ENCODE results near the gene DTX3. TPM values are rescaled to one million over a fixed set of nuclear protein-coding genes. Genes with fewer than 3 reads are reported as not detected.

The DTX3 gene, protein sequence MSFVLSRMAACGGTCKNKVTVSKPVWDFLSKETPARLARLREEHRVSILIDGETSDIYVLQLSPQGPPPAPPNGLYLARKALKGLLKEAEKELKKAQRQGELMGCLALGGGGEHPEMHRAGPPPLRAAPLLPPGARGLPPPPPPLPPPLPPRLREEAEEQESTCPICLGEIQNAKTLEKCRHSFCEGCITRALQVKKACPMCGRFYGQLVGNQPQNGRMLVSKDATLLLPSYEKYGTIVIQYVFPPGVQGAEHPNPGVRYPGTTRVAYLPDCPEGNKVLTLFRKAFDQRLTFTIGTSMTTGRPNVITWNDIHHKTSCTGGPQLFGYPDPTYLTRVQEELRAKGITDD
- total RNA-seq, result 4.1 and 6.5 TPM in 2 replicates

DNA sequence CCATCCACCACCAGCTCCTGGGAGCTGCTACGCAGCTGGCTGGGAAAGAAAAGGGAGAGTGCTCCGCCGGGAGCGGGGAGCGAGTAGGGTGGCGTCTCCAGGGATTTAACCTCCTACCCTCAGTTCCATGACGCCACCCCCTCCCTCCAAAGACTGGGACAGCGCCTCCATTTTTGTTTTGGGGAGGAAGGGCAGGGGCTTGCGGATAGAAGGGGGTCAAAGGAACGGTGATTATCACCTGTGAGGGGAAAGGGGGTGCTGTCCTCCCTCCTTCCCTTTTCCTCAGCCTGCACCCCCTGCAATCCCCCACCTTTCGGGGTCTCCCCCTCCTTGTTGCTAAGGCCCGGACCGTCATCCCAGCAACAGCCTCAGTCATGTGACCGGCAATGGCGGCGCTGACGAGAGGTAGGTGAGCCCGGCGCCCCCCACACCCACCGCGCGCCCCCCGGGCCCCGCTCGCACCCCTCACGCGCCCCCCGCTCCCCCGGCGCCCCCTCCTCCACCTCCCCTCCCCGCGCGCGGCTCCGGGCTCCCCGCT, at the start of gene DTX3:
TSS of gene DTX3 (plus strand) at position 371 of the 538 bp plus-strand sequence. CDS start 1,694 bp downstream, outside the sequence.

DNA sequence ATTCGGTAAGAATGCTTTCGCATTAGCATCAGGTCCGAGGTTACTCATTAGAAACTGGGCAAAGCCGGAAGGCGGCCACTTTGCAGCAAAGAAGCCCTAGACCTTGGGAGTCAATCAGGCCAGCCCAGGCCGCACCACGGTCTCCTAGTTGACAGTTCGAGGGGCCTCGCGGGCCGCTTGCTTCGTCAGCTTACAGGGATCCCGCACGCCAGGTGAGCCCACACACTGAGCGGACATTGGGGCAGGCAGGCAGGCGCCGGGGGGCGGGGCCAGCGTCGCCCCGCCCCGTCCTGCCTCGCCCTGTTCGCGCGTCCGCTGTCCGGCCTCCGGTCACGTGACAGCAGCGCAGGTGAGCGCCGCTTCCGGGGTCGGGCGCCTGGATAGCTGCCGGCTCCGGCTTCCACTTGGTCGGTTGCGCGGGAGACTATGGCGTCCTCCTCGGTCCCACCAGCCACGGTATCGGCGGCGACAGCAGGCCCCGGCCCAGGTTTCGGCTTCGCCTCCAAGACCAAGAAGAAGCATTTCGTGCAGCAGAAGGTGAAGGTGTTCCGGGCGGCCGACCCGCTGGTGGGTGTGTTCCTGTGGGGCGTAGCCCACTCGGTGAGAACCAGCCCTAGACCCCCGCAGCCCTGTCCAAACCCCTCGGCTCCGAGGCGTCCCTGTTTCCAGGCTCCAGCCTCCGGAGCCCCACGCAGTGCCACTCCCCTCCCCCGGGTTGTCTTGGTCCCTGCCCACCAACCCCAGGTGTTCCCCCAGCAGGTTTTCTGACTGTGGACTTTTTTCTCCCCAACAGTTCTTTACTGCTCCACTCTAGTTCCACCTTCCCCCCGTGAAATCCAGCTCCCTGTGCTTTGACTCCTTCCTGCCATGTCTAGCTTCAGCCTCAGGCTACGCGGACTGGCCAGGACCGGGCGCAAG, 13.5 kb upstream of the DTX3 start, which contains the start of gene PIP4K2C:
TSS of gene PIP4K2C (plus strand) at position 329 of the 918 bp plus-strand sequence. CDS start at position 427, 98 bp downstream.

DNA sequence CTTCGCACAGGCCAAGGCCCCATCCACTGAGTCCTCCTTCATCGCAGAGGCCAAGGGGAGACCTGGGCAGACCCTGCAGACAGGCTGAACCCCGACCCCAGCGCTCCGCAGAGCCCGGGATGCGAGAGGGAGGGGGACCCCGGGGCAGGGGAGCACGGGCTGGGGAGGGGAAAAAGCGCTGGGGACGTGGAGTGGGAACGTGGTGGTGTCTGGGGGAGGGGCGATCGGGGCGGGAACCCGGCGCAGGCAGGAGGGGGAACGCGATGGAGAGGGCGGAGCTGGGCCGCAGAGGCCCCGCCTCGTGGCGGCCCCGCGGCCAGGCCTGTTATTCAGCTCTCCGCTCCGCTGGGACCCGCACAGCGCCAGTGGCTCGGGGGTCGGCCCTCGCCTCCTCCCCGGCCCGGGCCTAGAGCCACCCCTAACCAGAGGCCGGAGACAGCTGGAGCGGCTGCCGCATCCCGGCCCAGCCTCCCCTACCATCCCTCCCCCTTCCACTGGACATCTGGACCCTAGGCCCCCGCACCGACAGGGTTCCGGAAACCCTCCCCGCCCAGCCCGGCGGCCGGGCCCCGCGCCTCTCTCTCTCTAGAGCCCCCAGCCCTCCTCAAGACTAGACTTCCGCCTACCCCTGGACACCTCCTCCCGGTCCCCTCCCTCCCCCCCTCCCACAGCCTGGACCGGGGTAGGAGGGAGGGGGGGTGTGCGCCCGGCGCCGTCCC, 6.6 kb downstream of the DTX3 start, which contains the start of gene ARHGEF25:
TSS of gene ARHGEF25 (plus strand) at position 328 of the 719 bp plus-strand sequence. CDS start 460 bp downstream, outside the sequence.

DNA sequence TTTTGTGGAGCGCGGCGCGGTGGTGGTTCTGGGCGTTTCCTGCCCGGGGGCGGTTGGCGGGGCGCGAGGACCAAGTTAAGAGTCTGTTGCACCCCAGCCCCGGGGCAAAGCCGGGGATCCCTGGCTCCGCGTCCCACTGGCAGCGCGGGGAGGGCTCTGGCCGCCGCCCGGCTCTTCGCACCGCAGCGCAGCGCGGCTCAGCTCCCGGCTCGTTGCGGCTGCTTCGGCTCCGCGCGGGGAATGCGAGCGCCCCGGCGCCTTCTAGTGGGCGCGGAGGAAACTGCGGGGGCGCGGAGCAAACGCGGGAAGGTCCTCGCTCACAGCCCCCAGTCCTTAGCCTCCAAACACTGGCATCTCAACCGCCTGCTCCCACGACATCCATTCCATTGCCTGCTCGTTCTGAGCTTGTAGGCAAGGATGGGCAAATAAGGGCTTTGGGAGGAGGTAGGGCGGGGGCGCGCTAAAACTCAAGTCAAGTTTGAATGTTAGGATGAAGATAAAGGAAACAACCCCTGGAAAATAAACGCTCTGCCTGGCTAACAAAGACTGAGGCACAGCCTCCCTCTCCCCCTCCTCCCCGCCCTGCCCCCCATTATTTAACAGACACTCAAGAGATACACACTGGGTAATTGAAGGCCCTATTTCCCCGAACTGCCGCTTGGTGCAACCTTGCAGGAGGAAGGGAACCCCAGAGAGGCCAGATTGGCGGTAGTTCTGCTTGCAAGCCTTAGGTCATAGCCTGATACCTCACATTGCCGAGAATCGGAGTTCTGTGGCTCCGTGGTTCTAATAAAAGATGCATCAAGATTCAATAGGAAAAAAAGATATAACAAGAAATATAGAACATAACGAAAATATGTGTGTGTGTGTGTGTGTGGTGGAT, 28.6 kb downstream of the DTX3 start, which contains the start of gene B4GALNT1:
TSS of gene B4GALNT1 (minus strand) at position 244 of the 883 bp plus-strand sequence. CDS start 1,069 bp downstream, outside the sequence.

Other genes starting within 250 kb of the DTX3 start
- gene R3HDM2, start 173.8 kb upstream of the DTX3 start, total RNA-seq, result 18.1 and 21.4 TPM in 2 replicates
- not detected in 2 replicates for gene INHBC, start 170.0 kb upstream of the DTX3 start, total RNA-seq
- not detected in 2 replicates for gene INHBE, start 149.5 kb upstream of the DTX3 start, total RNA-seq
- 0.07 TPM in 1 of 2 replicates, not detected in the other for gene GLI1, start 145.0 kb upstream of the DTX3 start, total RNA-seq
- gene ARHGAP9, start 125.0 kb upstream of the DTX3 start, total RNA-seq, result 0.13 TPM in 1 of 2 replicates, not detected in the other
- gene MARS1, start 116.8 kb upstream of the DTX3 start, total RNA-seq, result 139 and 141 TPM in 2 replicates
- gene DDIT3, start 84.3 kb upstream of the DTX3 start, total RNA-seq, result 6.3 and 6.7 TPM in 2 replicates
- 8.5 and 12.6 TPM in 2 replicates for gene MBD6, start 82.0 kb upstream of the DTX3 start, total RNA-seq
- 128 and 152 TPM in 2 replicates for gene DCTN2, start 57.6 kb upstream of the DTX3 start, total RNA-seq
- under 0.01 and 0.07 TPM in 2 replicates for gene KIF5A, start 54.8 kb upstream of the DTX3 start, total RNA-seq
- gene PIP4K2C, start 13.6 kb upstream of the DTX3 start, total RNA-seq, result 12.5 and 15.1 TPM in 2 replicates
- gene ARHGEF25, start 6.6 kb downstream of the DTX3 start, total RNA-seq, result 2.2 and 2.7 TPM in 2 replicates
- gene B4GALNT1, start 28.4 kb downstream of the DTX3 start, total RNA-seq, result 0.14 and 0.27 TPM in 2 replicates
- 141 and 155 TPM in 2 replicates for gene OS9, start 89.3 kb downstream of the DTX3 start, total RNA-seq
- 0.13 and 0.36 TPM in 2 replicates for gene AGAP2, start 133.9 kb downstream of the DTX3 start, total RNA-seq
- 30.9 and 34.1 TPM in 2 replicates for gene TSPAN31, start 140.2 kb downstream of the DTX3 start, total RNA-seq
- 189 and 197 TPM in 2 replicates for gene CDK4, start 147.5 kb downstream of the DTX3 start, total RNA-seq
- gene MARCHF9, start 150.3 kb downstream of the DTX3 start, total RNA-seq, result 2.5 and 3.4 TPM in 2 replicates
- gene CYP27B1, start 162.3 kb downstream of the DTX3 start, total RNA-seq, result 0.80 and 1.5 TPM in 2 replicates
- 8.0 and 10.1 TPM in 2 replicates for gene METTL1, start 167.3 kb downstream of the DTX3 start, total RNA-seq
- gene EEF1AKMT3, start 167.8 kb downstream of the DTX3 start, total RNA-seq, result 4.5 and 6.0 TPM in 2 replicates
- 23.7 and 27.5 TPM in 2 replicates for gene TSFM, start 178.0 kb downstream of the DTX3 start, total RNA-seq
- 0.57 and 1.1 TPM in 2 replicates for gene AVIL, start 213.9 kb downstream of the DTX3 start, total RNA-seq
- gene CTDSP2, start 241.9 kb downstream of the DTX3 start, total RNA-seq, result 92.4 and 110 TPM in 2 replicates